Right lobe of liver (tissue), 6 donors: ENCODE data around the gene STK16. TPM values are rescaled to one million over a fixed set of nuclear protein-coding genes. Genes with fewer than 3 reads are reported as not detected.

Source experiments
- ATAC-seq, 4 donors: fragments of 200-7000 bp; cut with Tn5 transposase; one replicate each; pipeline ENCODE4 v1.9.1; 2020; ENCODE audit warnings: mild to moderate bottlenecking in 4 of 4, moderate library complexity in 4 of 4
- DNase-seq, 3 donors: peaks; one replicate each; pipeline ENCODE4 v3.0.0-alpha.2; 2020
- H3K27ac ChIP-seq, 3 donors: fragments of 200-600 bp; one replicate each; pipeline ENCODE4 v1.8.0; 2022
- H3K27me3 ChIP-seq, 2 donors: fragments of 200-600 bp; one replicate each; pipeline ENCODE4 v1.8.0; 2022
- H3K36me3 ChIP-seq, 4 donors: fragments of 200-600 bp; sonication (generic) in 1 of 4; one replicate each; pipeline versions ENCODE4 v1.5.1 to v1.8.0; 2017 to 2022; ENCODE audit warnings: control low read depth in 1 of 4
- H3K4me1 ChIP-seq, 4 donors: fragments of 200-600 bp; sonication (generic) in 1 of 4; one replicate each; pipeline versions ENCODE4 v1.5.1 to v1.8.0; 2017 to 2022; ENCODE audit warnings: control low read depth in 1 of 4
- H3K4me3 ChIP-seq, 3 donors: fragments of 200-600 bp; one replicate each; pipeline ENCODE4 v1.8.0; 2022
- H3K9me3 ChIP-seq, 4 donors: fragments of 200-600 bp; sonication (generic) in 1 of 4; one replicate each; pipeline versions ENCODE4 v1.5.1 to v1.8.0; 2017 to 2022; ENCODE audit warnings: control low read depth in 1 of 4
- POLR2A ChIP-seq: fragments of 450-650 bp; IDR thresholded peaks from one replicate; pipeline ENCODE4 v1.6.1; 2017; ENCODE audit warnings: antibody characterized with exemption, mild to moderate bottlenecking
- WGBS: methylation state at CpG from one replicate; pipeline ENCODE4 v1.1.6; 2018; ENCODE audit warnings: low coverage, low lambda C conversion rate; ENCODE audit not compliant: insufficient coverage; ENCODE audit errors: missing lambda C conversion rate; 5-methylcytosine and 5-hydroxymethylcytosine counted together
- intact Hi-C, 2 donors: fragments of 100-400 bp; cut with DNase I; formaldehyde crosslinking; loops; one replicate each; pipeline versions ENCODE4 v1.11.2 to v1.14.1; 2022
- total RNA-seq, 6 experiments: library from RNA; depleted of rRNA in 2 of 6; stranded (reverse); fragments of >200 nt in 2 of 6; fragmentation: NEBNext Ultra II Directional in 3 of 6; extraction: Animal tissue kit (Norgen Biotek cat#: 25700) in 3 of 6; gene quantifications; one replicate each; pipeline versions ENCODE4 v1.1.0 to v1.2.4, GENCODE V29; 2016 to 2023
- TF ChIP-seq, protein P1 (sequence below), 4 donors: fragments of 200-600 bp in 3 of 4; fragments of 450-650 bp in 1 of 4; IDR thresholded peaks; one replicate each; pipeline versions ENCODE4 v1.5.1 to v1.8.0; 2016 to 2022; ENCODE audit warnings: antibody characterized with exemption in 4 of 4, mild to moderate bottlenecking in 2 of 4
- donor health status: DM: no; HTN: yes; CAD: no.
- donor health status: DM: no; HTN: no; CAD: no.
- donor health status: DM: no; HTN: no; CAD: no.
- donor health status: DM: no; HTN: yes; CAD: no.
- donor health status: DM: no; HTN: yes; CAD: no.

STK16 gene
- total RNA-seq, 6 experiments from 2014 or later = 17.7 to 28.1 (median 21.9) TPM

DNA sequence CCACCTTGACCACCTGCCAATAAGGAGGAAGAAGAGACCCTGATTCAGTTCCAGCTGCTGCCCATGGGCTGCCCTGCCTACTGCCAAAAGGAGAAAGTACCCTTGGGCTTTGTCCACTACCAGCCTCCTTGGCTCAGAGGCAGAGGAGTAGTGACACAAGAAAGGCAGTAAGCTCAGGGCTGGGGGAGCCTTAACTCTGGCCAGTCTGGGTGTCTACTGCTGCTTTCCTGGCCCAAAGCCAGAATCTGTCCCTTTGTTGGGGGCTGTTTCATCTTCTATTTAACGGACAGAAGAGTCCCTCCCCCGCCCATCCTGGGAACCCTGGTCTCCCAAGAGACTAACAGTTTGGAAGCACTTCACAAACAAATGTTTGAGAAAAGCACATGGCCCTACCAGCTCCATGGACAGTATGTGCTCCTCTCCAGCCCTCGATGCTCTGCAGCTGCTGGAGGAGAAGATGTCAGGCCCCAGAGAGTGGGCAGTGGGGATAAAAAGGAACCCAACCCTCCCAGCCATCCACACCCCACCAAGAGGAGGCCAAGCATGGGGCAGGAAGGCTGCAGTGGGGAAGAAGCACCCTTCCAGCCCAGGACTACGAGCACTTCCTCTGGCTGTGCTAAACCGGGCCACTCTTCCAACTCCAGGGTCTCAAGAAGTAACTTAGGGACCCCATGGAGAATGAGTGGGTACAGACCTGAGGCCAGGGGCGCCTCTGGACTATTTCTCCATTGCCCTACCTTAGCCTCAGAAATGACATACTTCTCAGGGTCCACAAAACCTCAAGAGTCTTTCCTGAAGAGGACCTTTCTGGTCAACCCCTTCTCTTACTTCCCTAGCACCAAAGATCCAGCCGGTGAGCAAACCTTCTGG is 17.0 kb upstream of the STK16 start:
- H3K4me1 ChIP-seq = peaks cover 0 to 14% (median 5%) of the 10 kb centered on the region in 4 donors
- intact Hi-C loops = loop anchor here in 1 of 2 donors (10.0 kb wide), 1 partner anchor 67 kb away; no protein-coding TSS in a partner anchor
- WGBS = 5% methylated on average over 2 of the region's 7 CpGs
- no peaks in the 10 kb centered on the region for H3K27me3 ChIP-seq
- H3K4me3 ChIP-seq = peak overlapping the region; percentile 66 to 90 (median 77)
- H3K9me3 ChIP-seq = no peaks in the 10 kb centered on the region
- no peak for ATAC-seq
- no peak for TF ChIP-seq POLR2A
- TF ChIP-seq, protein P1, sequence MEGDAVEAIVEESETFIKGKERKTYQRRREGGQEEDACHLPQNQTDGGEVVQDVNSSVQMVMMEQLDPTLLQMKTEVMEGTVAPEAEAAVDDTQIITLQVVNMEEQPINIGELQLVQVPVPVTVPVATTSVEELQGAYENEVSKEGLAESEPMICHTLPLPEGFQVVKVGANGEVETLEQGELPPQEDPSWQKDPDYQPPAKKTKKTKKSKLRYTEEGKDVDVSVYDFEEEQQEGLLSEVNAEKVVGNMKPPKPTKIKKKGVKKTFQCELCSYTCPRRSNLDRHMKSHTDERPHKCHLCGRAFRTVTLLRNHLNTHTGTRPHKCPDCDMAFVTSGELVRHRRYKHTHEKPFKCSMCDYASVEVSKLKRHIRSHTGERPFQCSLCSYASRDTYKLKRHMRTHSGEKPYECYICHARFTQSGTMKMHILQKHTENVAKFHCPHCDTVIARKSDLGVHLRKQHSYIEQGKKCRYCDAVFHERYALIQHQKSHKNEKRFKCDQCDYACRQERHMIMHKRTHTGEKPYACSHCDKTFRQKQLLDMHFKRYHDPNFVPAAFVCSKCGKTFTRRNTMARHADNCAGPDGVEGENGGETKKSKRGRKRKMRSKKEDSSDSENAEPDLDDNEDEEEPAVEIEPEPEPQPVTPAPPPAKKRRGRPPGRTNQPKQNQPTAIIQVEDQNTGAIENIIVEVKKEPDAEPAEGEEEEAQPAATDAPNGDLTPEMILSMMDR (IDR thresholded peaks at IDR 0.05) = no peak
- H3K36me3 ChIP-seq = peaks cover 8 to 49% (median 27%) of the 10 kb centered on the region in 4 donors
- peak in 1 of 3 donors; percentile 36 for DNase-seq
- peak overlapping the region; percentile 90 to 98 (median 90) for H3K27ac ChIP-seq

DNA sequence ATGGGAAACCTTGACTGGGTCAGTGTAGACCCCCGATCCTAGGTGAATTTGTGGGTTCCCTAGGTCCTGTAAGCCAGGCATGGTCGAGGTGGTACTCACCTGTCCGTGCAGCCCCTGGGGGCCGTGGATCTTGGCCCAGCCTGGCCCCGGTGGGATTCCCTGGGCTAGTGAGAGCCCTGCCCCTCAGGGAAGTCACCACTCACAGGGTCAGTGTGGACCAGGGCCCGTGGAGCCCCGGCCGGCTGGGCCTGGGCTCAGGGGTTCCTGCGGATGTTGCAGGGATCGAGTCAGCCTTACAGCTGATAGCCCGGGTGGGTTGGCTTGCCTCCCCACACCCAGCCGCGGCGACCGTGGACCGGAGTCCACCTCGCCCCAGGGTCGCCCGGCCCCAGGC is 16.4 kb upstream of the STK16 start:
- no peaks in the 10 kb centered on the region for H3K27me3 ChIP-seq
- H3K27ac ChIP-seq = peak overlapping the region; percentile 90 to 98 (median 90)
- intact Hi-C loops = loop anchor here in 1 of 2 donors (10.0 kb wide), 1 partner anchor 66 kb away; no protein-coding TSS in a partner anchor
- no peaks in the 10 kb centered on the region for H3K9me3 ChIP-seq
- peaks cover 0 to 14% (median 5%) of the 10 kb centered on the region in 4 donors for H3K4me1 ChIP-seq
- peak in 1 of 3 donors; percentile 82 for DNase-seq
- ATAC-seq = peak in 1 of 4 donors; percentile 12
- WGBS = 2% methylated on average over 7 of the region's 19 CpGs
- H3K36me3 ChIP-seq = peaks cover 9 to 49% (median 25%) of the 10 kb centered on the region in 4 donors
- peak overlapping the region; percentile 66 to 90 (median 77) for H3K4me3 ChIP-seq
- TF ChIP-seq POLR2A = no peak
- TF ChIP-seq, protein P1 (IDR thresholded peaks at IDR 0.05) = no peak

DNA sequence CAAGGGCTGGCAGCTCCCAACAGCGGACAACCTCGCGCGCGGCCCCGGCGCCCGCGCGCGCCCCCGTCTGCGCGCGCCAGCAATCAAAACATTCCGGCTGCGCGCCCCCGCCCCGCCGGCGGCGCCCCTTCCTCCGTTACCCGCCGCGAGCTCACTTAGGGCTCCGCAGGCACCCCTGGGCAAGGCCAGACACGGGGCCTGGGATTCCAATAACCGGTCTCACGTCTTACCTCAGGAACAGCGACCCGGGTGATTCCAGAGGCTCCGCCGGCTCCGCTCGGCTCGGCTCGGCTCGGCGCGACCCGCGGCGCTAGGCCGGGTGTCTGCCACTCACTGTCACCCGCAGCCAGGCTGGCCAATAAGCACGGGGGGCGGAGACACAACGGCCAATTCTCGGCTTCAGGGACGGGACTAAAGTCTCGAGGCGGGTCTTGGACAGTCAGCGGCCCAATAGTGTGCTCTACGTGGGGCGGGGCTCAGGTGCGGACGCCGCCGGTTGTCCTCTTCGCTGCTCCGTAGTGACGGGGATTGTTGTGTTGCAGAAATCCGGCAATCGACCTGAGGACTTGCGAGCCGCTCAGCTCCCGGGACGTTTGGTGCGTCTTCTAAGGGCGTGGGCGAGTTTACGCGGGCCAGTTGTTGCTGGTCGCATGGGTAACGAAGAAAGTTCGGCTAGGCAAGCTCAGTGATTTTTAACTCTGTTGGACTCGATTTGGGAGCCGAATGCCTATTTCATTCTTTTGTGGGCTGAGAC is 15.8 kb upstream of the STK16 start, which contains the start of the genes ANKZF1 and ATG9A:
Gene ANKZF1 (plus strand): TSS at position 502 of the 754 bp plus-strand sequence. CDS start 452 bp downstream, outside the sequence.
Gene ATG9A (minus strand): TSS at position 332 of the 754 bp plus-strand sequence. CDS start 1,612 bp downstream, outside the sequence.
- Histone ChIP-seq H3K9me3 (no peaks in the 10 kb centered on the region), H3K4me1 (peaks cover 0 to 14% (median 5%) of the 10 kb centered on the region in 4 donors), H3K27ac (peak within 1 kb of the TSS; percentile 90 to 98 (median 90)), H3K27me3 (no peaks in the 10 kb centered on the region), H3K4me3 (peak within 1 kb of the TSS; percentile 66 to 90 (median 77)), H3K36me3 (peaks cover 7 to 49% (median 23%) of the 10 kb centered on the region in 4 donors)
- DNase-seq (peak; percentile 98 to 100 (median 99)), ATAC-seq (peak; percentile 96 to 99 (median 96))
- intact Hi-C loops = loop anchor here in 1 of 2 donors (10.0 kb wide), 1 partner anchor 65 kb away; no protein-coding TSS in a partner anchor
- TF ChIP-seq, protein P1 (IDR thresholded peaks at IDR 0.05) = peak in 1 of 4 donors; percentile 2
- TF ChIP-seq POLR2A = peak; percentile 78
- 2% methylated on average over 28 of the region's 80 CpGs for WGBS

DNA sequence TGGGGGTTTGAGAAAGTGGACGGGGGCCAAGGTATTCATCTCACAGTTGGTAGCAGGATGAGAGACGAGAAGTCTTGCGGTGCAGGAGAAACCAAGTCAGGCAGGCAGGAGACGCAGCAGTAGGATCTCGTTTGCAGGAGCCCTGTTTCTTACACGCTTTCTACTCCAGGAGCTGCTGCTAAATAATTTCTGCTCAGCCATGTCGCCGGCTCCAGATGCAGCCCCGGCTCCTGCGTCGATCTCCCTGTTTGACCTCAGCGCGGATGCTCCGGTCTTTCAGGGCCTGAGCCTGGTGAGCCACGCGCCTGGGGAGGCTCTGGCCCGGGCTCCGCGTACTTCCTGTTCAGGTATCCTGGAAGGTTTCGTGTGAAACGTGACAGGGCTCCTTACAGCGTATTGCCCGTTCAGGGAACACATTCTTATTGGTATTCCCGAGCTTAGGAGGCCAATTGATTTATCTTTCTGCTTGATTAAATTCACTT is 15.2 kb upstream of the STK16 start:
- intact Hi-C loops = no loop called here
- peak; percentile 25 to 53 (median 40) for ATAC-seq
- Histone ChIP-seq H3K36me3 (peaks cover 5 to 49% (median 22%) of the 10 kb centered on the region in 4 donors), H3K27ac (peak overlapping the region; percentile 89 to 98 (median 90)), H3K4me3 (peak overlapping the region; percentile 66 to 90 (median 77)), H3K9me3 (no peaks in the 10 kb centered on the region), H3K4me1 (peaks cover 0 to 14% (median 5%) of the 10 kb centered on the region in 4 donors), H3K27me3 (no peaks in the 10 kb centered on the region)
- TF ChIP-seq, protein P1 (IDR thresholded peaks at IDR 0.05) = no peak
- TF ChIP-seq POLR2A = no peak
- 0% methylated on average over 8 of the region's 24 CpGs for WGBS
- peak in 2 of 3 donors; percentile 72 to 75 for DNase-seq
